IPS-NIHi7 (cell line): ENCODE results near the gene ZNF496.
"Not testable (repeated sequence)": the region's sequence is repeated elsewhere in the genome, so short reads cannot be mapped to it uniquely, and the experiment has no call there.

Source experiments
- DNase-seq: peaks from one replicate; pipeline ENCODE4 v3.0.0; 2012; ENCODE audit warnings: mixed read lengths; ENCODE audit errors: extremely low spot score

ZNF496 gene

DNA sequence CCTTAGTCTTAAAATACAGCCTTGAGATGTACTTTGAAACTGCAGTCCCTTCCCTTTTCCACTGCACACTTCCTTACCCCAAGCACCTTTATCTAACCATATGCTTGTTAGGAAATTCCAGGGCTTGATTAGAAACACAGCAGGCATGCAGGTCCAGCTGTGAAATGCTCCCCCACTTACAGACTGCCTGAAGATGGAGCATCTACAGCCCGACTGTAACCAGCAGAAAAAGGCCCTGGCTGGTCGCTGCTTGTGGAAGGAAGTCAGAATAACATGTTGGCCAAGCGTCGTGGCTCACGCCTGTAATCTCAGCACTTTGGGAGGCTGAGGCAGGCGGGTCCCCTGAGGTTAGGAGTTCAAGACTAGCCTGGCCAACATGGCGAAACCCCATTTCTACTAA lies 38.6 kb downstream of the ZNF496 start:
- DNase-seq: peak; percentile 47

GRCh38 chr1:247291833-247292561 lies 39.7 kb downstream of the ZNF496 start:
- DNase-seq: no peak

GRCh38 chr1:247291161-247291560 lies 40.5 kb downstream of the ZNF496 start:
- no peak for DNase-seq

GRCh38 chr1:247290576-247290975 lies 41.1 kb downstream of the ZNF496 start:
- no peak for DNase-seq

GRCh38 chr1:247289274-247289892 lies 42.3 kb downstream of the ZNF496 start:
- not testable (repeated sequence) for DNase-seq

DNA sequence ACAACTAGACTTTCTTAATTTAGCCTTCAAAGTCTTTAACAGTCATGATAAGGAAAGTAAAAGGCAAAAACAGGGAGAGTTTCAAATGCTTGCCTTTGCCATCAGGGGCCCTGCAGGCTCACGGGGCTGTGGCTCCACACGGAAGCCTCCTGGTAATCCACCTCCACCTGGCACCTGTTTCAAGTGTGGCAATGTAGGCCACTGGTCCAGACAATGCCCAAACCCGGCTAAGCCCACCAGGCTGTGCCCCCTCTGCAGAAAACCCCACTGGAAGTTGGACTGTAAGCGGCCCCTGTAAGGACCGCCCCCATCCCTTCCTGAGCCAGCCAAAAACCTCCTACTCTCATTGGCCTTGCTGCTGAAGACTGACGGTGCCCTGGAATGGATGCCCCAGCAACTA lies 43.3 kb downstream of the ZNF496 start:
- DNase-seq: no peak

DNA sequence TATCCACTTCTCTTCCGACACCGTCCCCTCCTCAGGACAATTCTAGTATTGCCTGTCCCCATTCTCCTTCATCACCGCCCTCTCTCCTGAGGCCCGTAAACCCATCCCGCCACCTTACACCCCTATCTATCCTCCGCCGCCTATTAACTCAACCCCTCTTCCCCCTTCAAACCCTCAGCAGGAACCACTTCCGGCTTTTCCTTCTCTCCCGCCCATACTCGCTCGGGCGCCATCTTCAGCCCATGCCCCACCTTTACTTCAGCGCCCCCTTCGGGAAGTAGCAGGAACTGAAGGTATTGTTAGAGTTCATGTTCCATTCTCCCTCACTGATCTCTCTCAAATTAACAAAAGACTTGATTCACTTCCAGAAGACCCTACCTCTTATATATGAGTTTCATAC lies 44.2 kb downstream of the ZNF496 start:
- no peak for DNase-seq

DNA sequence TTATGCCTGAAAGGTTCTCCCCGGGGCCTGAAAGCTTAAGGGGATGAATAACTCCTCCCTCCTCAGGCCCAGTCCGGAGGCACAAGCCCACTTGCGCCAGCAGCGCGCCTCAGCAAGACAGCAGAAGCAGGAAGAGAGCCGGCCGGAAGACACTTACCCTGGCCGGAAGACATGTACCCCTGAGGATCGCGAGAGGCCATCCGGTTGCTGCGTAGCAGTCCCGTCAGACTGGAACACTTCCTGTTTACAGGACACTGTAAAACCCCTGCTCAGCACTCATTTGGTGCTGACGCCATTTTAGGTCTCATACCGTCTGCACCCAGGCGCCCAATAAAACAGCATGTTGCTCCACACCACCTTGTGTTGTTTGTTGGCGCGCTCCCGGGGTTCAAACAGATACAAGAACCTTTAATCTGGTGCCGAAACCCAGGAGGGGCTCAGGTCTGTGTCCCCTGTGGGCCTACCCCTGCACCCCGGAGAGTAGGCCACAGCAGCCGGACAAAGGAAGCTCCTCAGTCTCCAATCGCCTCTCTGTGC lies 45.5 kb downstream of the ZNF496 start:
- no peak for DNase-seq

GRCh38 chr1:247281001-247281574 lies 50.6 kb downstream of the ZNF496 start:
- DNase-seq: no peak

DNA sequence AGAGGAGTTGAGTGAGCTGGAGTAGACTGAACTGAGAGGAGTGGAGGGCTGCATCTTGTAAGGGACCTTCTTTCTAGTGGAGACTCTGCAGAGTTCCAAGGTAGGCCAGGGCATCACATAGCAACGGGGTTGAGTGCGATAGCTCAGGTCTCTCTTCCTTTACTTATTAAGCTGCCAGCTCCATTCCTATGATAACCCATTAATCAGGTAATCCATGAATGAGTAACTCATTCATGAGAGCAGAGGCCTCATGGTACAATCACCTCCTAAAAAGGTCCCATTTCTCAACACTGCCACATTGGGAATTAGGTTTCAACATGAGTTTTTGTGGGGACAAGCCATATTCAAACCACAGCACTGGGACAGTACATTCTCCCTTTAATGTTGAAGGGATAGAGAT lies 54.5 kb downstream of the ZNF496 start:
- no peak for DNase-seq

DNA sequence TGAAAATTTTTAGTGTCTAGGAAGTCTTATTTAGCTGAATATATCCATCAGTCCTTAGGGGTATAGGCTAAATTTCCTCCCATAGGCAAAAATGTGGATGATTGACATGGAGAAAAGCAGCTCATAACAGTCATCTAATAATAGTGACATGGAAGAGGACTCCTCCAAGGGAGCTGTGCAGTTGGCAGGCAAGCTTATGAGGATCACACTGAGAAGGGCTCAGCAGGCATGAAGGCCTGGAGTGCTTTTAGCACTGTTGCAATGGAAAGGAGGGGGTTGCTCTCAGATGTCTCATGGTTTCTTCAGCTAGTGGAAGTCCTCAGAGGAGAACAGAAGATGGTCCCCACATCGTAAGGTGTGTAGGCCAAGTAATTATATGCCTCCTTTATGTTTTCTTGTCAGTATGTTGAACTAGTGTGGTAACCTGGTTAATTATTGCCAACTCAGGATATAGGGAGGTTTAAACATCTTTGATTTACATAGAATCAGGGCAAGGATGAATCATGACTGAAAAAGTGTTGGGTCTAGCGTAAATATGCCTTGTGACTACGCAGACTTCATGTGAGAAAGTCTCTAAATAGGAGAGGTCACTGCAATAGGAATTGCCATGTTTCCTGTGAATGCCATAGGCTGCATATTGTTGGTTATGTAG lies 56.9 kb downstream of the ZNF496 start:
- no peak for DNase-seq

- no peak for DNase-seq
Observed at GRCh38 chr1:247273013-247273412, 58.7 kb downstream of the ZNF496 start.

DNA sequence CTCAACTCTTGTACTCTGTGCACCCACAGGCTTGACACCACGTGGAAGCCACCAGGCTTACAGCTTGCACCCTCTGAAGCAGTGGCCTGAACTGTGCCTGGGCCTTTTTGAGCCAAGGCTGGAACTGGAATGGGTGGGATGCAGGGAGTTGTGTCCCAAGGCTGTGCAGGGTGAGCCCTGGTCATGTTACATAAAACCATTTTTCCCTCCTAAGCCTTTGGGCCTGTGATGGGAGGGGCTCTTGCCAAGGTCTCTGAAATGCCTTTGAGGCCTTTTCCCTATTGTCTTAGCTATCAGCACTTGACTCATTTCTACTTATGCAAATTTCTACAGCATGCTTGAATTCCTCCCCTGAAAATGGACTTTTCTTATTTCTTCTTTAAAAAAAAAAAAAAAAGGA lies 61.7 kb downstream of the ZNF496 start:
- DNase-seq: no peak

- no peak for DNase-seq
Observed at GRCh38 chr1:247269133-247269532, 62.5 kb downstream of the ZNF496 start.

GRCh38 chr1:247268390-247269045 lies 63.1 kb downstream of the ZNF496 start:
- no peak for DNase-seq

DNA sequence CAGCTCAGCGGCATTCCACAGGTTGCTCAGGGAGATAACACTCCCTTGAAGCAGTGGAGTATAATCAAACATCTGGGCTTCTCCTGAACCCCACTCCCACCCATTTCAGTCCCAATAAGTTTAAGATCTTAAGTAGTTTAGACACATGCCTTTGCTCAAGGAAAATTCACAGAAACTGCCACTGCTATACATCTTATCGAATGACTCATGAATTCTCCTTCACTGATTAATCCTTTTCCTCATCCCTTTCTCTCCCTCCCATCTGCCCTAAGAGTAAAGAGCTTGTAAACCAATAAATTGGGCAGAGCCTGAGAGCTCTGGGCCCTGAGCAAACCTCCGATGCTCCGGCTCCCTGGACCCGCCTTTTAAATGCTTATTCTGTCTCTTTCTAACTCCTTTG lies 65.6 kb downstream of the ZNF496 start:
- no peak for DNase-seq

- not testable (repeated sequence) for DNase-seq
Observed at GRCh38 chr1:247255772-247256171, 75.9 kb downstream of the ZNF496 start, which contains the start of gene VN1R5. Gene VN1R5, plus strand, starts transcription at chr1:247256072.

- DNase-seq: no peak
Observed at GRCh38 chr1:247247568-247247967, 84.1 kb downstream of the ZNF496 start.
